ENCODE measurements around the gene MYL7. TPM values are rescaled to one million over a fixed set of nuclear protein-coding genes. Genes with fewer than 3 reads are reported as not detected.

Gene MYL7
- total RNA-seq, 1 experiment from 2014 or later = 5.7 TPM

DNA sequence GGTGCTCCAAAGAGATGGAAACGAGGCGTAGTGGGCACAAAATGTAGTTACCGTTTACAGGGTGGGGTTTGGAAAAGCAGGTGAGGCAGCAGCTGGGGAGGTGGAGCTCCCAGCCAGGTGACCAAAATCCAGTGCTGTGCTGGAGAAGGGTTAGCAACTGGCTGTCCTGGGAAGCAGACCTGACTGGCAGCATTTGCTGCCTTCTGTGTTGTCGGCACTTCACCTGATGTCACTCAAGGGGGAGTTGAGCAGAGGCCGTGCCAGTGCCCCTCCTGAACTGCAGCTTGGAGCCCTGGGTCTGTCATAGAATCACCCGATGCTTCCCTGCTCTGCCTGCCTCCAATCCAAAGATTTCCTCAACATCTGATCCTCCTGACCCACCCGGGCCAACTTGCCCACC lies 35.4 kb upstream of the MYL7 start:
- H4K91ac ChIP-seq (ENCODE audit: insufficient read length, low read depth, low read length) = no peak overlapping the region
- H3K27ac Mint-ChIP-seq = peak overlapping the region in 2 of 3 experiments; percentile 17 to 24; a peak in 1 of 7 replicates
- TF ChIP-seq, protein P1, sequence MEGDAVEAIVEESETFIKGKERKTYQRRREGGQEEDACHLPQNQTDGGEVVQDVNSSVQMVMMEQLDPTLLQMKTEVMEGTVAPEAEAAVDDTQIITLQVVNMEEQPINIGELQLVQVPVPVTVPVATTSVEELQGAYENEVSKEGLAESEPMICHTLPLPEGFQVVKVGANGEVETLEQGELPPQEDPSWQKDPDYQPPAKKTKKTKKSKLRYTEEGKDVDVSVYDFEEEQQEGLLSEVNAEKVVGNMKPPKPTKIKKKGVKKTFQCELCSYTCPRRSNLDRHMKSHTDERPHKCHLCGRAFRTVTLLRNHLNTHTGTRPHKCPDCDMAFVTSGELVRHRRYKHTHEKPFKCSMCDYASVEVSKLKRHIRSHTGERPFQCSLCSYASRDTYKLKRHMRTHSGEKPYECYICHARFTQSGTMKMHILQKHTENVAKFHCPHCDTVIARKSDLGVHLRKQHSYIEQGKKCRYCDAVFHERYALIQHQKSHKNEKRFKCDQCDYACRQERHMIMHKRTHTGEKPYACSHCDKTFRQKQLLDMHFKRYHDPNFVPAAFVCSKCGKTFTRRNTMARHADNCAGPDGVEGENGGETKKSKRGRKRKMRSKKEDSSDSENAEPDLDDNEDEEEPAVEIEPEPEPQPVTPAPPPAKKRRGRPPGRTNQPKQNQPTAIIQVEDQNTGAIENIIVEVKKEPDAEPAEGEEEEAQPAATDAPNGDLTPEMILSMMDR (conservative IDR thresholded peaks at IDR 0.05) = no peak
- no peaks in the 10 kb centered on the region for H3K79me1 ChIP-seq (ENCODE audit: insufficient read depth, low read depth, low read length, poor library complexity, severe bottlenecking)
- H4K5ac ChIP-seq (ENCODE audit: insufficient read length, low read depth, low read length) = no peak overlapping the region
- H3K9me3 ChIP-seq (ENCODE audit: control insufficient read depth, low read depth, low read length) = no peaks in the 10 kb centered on the region
- no peak overlapping the region for H2BK15ac ChIP-seq (ENCODE audit: low read depth, low read length)
- H3K4me3 Mint-ChIP-seq = no peak overlapping the region
- H3K4me1 ChIP-seq (ENCODE audit: insufficient read depth, low read length) = no peaks in the 10 kb centered on the region
- H3K9me3 Mint-ChIP-seq = no peaks in the 10 kb centered on the region; a peak in 3 of 5 replicates
- no peaks in the 10 kb centered on the region for H4K20me1 ChIP-seq (ENCODE audit: control insufficient read depth, insufficient read depth, insufficient read length)
- no peaks in the 10 kb centered on the region for H3K23me2 ChIP-seq (ENCODE audit: insufficient read length, low read depth, low read length, poor library complexity, severe bottlenecking)
- H3K27me3 Mint-ChIP-seq (ENCODE audit: low read depth) = peaks cover 36% of the 10 kb centered on the region
- H3K4me1 Mint-ChIP-seq = peaks cover 14 to 18% of the 10 kb centered on the region in 2 experiments
- no peak overlapping the region for H2BK120ac ChIP-seq (ENCODE audit: low read depth, low read length, poor library complexity, severe bottlenecking)
- H2BK20ac ChIP-seq (ENCODE audit: low read depth, low read length, poor library complexity, severe bottlenecking) = no peak overlapping the region
- no peak overlapping the region for H2BK5ac ChIP-seq (ENCODE audit: insufficient read length, low read length)
- peak; percentile 15 for DNase-seq
- H2BK12ac ChIP-seq (ENCODE audit: insufficient read length, low read depth, low read length) = no peak overlapping the region
- no peak overlapping the region for H3K4ac ChIP-seq (ENCODE audit: low read depth, low read length)
- H3K14ac ChIP-seq (ENCODE audit: insufficient read depth, low read length) = no peak overlapping the region; the same call in 1 of the 2 replicates
- H3K4me2 ChIP-seq (ENCODE audit: insufficient read depth, insufficient read length, low read length) = no peak overlapping the region
- H3T11ph ChIP-seq (ENCODE audit: low read length) = no peak overlapping the region
- H3K36me3 Mint-ChIP-seq (ENCODE audit: insufficient read depth in 1 of 3, low read depth in 3 of 3) = no peaks in the 10 kb centered on the region
- no peak overlapping the region for H2AK5ac ChIP-seq (ENCODE audit: insufficient read length, low read length)
- H2AFZ ChIP-seq (ENCODE audit: low read length) = no peak overlapping the region
- no peak overlapping the region for H3K56ac ChIP-seq (ENCODE audit: insufficient read length, low read depth, low read length)
- WGBS (ENCODE audit: extremely low coverage, insufficient read length, low lambda C conversion rate) = no CpG with 5 or more reads among the region's 7 CpGs
- H4K8ac ChIP-seq (replicated peaks; ENCODE audit: insufficient read length, low read depth, low read length) = no peak overlapping the region
- H3K18ac ChIP-seq (ENCODE audit: insufficient read length, low read depth, low read length) = no peak overlapping the region
- no peak overlapping the region for H3K27ac ChIP-seq (ENCODE audit: insufficient read length, low read depth, low read length)
- no peaks in the 10 kb centered on the region for H3K27me3 ChIP-seq (ENCODE audit: insufficient read depth, low read length)
- H3K9ac ChIP-seq (ENCODE audit: extremely low read depth, insufficient read length, low read length) = no peak overlapping the region
- H3K79me2 ChIP-seq (ENCODE audit: insufficient read depth, low read length) = no peaks in the 10 kb centered on the region
- H3K23ac ChIP-seq (ENCODE audit: insufficient read length, low read depth, low read length) = no peak overlapping the region

All from H9 (cell line).